ENCODE results near the gene TMC4. TPM values are rescaled to one million over a fixed set of nuclear protein-coding genes. Genes with fewer than 3 reads are reported as not detected.
"Not testable (repeated sequence)": the region's sequence is repeated elsewhere in the genome, so short reads cannot be mapped to it uniquely, and the experiment has no call there.

TMC4 gene
- total and polyA plus RNA-seq, 2 experiments from 2014 or later = 2.3 to 7.8 TPM

- H3K4me3 Mint-ChIP-seq = no peak overlapping the region
- no peak overlapping the region for H2AFZ ChIP-seq
- H3K4me1 Mint-ChIP-seq = peaks cover 49% of the 10 kb centered on the region
- peaks cover 54% of the 10 kb centered on the region for H4K20me1 ChIP-seq (replicated peaks; ENCODE audit: insufficient read depth)
- no peak for ATAC-seq
- H3K36me3 ChIP-seq (ENCODE audit: insufficient read depth) = peaks cover 43% of the 10 kb centered on the region
- H3K4me2 ChIP-seq = no peak overlapping the region
- H3F3A ChIP-seq (replicated peaks; ENCODE audit: low read depth) = peaks cover 62% of the 10 kb centered on the region
- TF ChIP-seq ZNF331 (CRISPR knock-in tag; IDR thresholded peaks at IDR 0.05; ENCODE audit: low read depth) = no peak
- no peak for TF ChIP-seq EZH2 (IDR thresholded peaks at IDR 0.05; ENCODE audit: low read depth, unreplicated experiment)
- TF ChIP-seq, protein P1, sequence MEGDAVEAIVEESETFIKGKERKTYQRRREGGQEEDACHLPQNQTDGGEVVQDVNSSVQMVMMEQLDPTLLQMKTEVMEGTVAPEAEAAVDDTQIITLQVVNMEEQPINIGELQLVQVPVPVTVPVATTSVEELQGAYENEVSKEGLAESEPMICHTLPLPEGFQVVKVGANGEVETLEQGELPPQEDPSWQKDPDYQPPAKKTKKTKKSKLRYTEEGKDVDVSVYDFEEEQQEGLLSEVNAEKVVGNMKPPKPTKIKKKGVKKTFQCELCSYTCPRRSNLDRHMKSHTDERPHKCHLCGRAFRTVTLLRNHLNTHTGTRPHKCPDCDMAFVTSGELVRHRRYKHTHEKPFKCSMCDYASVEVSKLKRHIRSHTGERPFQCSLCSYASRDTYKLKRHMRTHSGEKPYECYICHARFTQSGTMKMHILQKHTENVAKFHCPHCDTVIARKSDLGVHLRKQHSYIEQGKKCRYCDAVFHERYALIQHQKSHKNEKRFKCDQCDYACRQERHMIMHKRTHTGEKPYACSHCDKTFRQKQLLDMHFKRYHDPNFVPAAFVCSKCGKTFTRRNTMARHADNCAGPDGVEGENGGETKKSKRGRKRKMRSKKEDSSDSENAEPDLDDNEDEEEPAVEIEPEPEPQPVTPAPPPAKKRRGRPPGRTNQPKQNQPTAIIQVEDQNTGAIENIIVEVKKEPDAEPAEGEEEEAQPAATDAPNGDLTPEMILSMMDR (conservative IDR thresholded peaks at IDR 0.05; ENCODE audit: low read depth in 2 of 2) = no peak
- no peaks in the 10 kb centered on the region for H3K9me2 ChIP-seq (ENCODE audit: insufficient read depth)
- no peaks in the 10 kb centered on the region for H3K27me3 ChIP-seq (ENCODE audit: insufficient read depth)
- H3K9me3 Mint-ChIP-seq = no peaks in the 10 kb centered on the region; the same call in 2 of the 3 replicates
- H3K4me1 ChIP-seq (ENCODE audit: insufficient read depth) = peaks cover 29% of the 10 kb centered on the region
- peaks cover 69% of the 10 kb centered on the region for H3K36me3 Mint-ChIP-seq (ENCODE audit: low read depth)
- no peak overlapping the region for H3K27ac Mint-ChIP-seq
- H3K4me3 ChIP-seq = no peak overlapping the region
- H3K79me2 ChIP-seq (replicated peaks; ENCODE audit: insufficient read depth) = peaks cover 44% of the 10 kb centered on the region
- peaks cover 63% of the 10 kb centered on the region for H3K27me3 Mint-ChIP-seq (ENCODE audit: insufficient read depth, low read depth, poor library complexity)
- H3K27ac ChIP-seq (ENCODE audit: low read depth) = peak overlapping the region; percentile 94
- DNase-seq (ENCODE audit: low spot score) = no peak
Measured at GRCh38 chr19:54207676-54207982, 34.7 kb upstream of the TMC4 start.

GRCh38 chr19:54207193-54207592, 34.2 kb upstream of the TMC4 start:
- Histone ChIP-seq H3K27ac (ENCODE audit: low read depth) (0 out of 2 replicates have a peak overlapping the region, but pooled peaks have one; percentile 87), H4K20me1 (replicated peaks; ENCODE audit: insufficient read depth) (peaks cover 58% of the 10 kb centered on the region), H3K4me1 (ENCODE audit: insufficient read depth) (peaks cover 33% of the 10 kb centered on the region), H3F3A (replicated peaks; ENCODE audit: low read depth) (peaks cover 66% of the 10 kb centered on the region), H3K79me2 (replicated peaks; ENCODE audit: insufficient read depth) (peaks cover 48% of the 10 kb centered on the region), H3K36me3 (ENCODE audit: insufficient read depth) (peaks cover 47% of the 10 kb centered on the region)
- not testable (repeated sequence) for ATAC-seq; H3K4me3 Mint-ChIP-seq; H3K4me3 ChIP-seq; H3K9me3 Mint-ChIP-seq; H3K9me2 ChIP-seq (ENCODE audit: insufficient read depth); H3K27me3 ChIP-seq (ENCODE audit: insufficient read depth); H2AFZ ChIP-seq; DNase-seq (ENCODE audit: low spot score); H3K4me2 ChIP-seq
- H3K36me3 Mint-ChIP-seq (ENCODE audit: low read depth) = peaks cover 73% of the 10 kb centered on the region
- H3K4me1 Mint-ChIP-seq = peaks cover 53% of the 10 kb centered on the region
- peaks cover 65% of the 10 kb centered on the region for H3K27me3 Mint-ChIP-seq (ENCODE audit: insufficient read depth, low read depth, poor library complexity)
- 0 out of 2 replicates have a peak overlapping the region, but pooled peaks have one; percentile 52 for H3K27ac Mint-ChIP-seq

DNA sequence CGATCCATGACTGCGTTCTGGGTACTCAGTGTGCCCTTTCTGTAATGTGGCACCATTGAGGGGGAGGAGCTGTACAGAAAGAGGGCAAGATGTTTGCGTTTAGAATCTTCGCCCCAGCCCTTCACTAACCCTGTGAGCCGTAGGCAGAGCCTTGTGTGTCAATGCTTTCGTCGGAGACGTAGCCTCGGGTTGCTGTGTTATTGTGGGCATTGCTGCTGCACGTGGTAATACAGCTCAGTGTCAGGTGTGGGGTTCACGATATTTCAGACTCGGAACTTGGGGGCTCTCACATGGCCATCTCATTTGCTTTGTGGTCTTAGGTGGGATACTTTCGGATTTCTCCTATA, 33.8 kb upstream of the TMC4 start:
- Histone ChIP-seq H4K20me1 (replicated peaks; ENCODE audit: insufficient read depth) (peaks cover 62% of the 10 kb centered on the region), H3K27ac (ENCODE audit: low read depth) (peak overlapping the region; percentile 87; the same call in 1 of the 2 replicates), H3K4me1 (ENCODE audit: insufficient read depth) (peaks cover 37% of the 10 kb centered on the region), H2AFZ (no peak overlapping the region), H3K79me2 (replicated peaks; ENCODE audit: insufficient read depth) (peaks cover 52% of the 10 kb centered on the region), H3K4me2 (no peak overlapping the region), H3K27me3 (ENCODE audit: insufficient read depth) (no peaks in the 10 kb centered on the region), H3K9me2 (ENCODE audit: insufficient read depth) (no peaks in the 10 kb centered on the region), H3K36me3 (ENCODE audit: insufficient read depth) (peaks cover 51% of the 10 kb centered on the region), H3F3A (replicated peaks; ENCODE audit: low read depth) (peaks cover 68% of the 10 kb centered on the region), H3K4me3 (no peak overlapping the region)
- peaks cover 77% of the 10 kb centered on the region for H3K36me3 Mint-ChIP-seq (ENCODE audit: low read depth)
- 0 out of 2 replicates have a peak overlapping the region, but pooled peaks have one; percentile 52 for H3K27ac Mint-ChIP-seq
- peaks cover 66% of the 10 kb centered on the region for H3K27me3 Mint-ChIP-seq (ENCODE audit: insufficient read depth, low read depth, poor library complexity)
- no peaks in the 10 kb centered on the region; the same call in 2 of the 3 replicates for H3K9me3 Mint-ChIP-seq
- no peak for DNase-seq (ENCODE audit: low spot score)
- H3K4me3 Mint-ChIP-seq = no peak overlapping the region
- TF ChIP-seq EZH2 (IDR thresholded peaks at IDR 0.05; ENCODE audit: low read depth, unreplicated experiment) = no peak
- peaks cover 57% of the 10 kb centered on the region for H3K4me1 Mint-ChIP-seq
- no peak for ATAC-seq
